ENCODE results near the gene ABCB8.
"Not testable (repeated sequence)": the region's sequence is repeated elsewhere in the genome, so short reads cannot be mapped to it uniquely, and the experiment has no call there.

ABCB8 gene

GRCh38 chr7:151011616-151012015 lies 16.6 kb upstream of the ABCB8 start:
- DNase-seq; in situ Hi-C loops (cut with HindIII; ENCODE audit: low pct_ligation_motif_present, low pct_unique_long_range_greater_than_20kb, low sequenced_read_pairs): not testable (repeated sequence)

GRCh38 chr7:151012031-151012692 lies 16.1 kb upstream of the ABCB8 start:
- no peak for DNase-seq
- in situ Hi-C loops (cut with HindIII; ENCODE audit: low pct_ligation_motif_present, low pct_unique_long_range_greater_than_20kb, low sequenced_read_pairs) = no loop called here

DNA sequence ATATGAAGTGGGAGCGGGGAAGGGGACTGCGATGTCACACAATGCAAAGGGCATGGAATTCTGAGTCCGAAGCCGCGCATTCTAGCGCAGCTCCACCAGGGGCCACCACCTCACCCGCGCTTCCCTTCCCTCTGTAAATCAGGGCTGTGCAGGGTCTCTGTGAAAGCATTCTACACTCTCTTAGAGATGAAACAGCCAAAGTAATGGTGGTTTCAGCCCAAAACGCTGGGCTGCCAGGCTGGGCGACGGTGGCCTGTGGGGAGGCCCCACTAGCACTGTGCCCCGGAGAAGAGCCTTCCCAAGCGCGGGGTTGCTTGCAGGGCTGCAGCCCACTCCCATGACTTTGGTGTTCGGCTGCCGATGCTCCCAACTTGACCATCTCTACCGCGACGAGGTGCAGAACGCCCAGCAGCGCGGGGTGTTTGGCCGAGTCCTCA lies 15.3 kb upstream of the ABCB8 start:
- in situ Hi-C loops (cut with HindIII; ENCODE audit: low pct_ligation_motif_present, low pct_unique_long_range_greater_than_20kb, low sequenced_read_pairs) = no loop called here
- peak; percentile 48 for DNase-seq

GRCh38 chr7:151013356-151013732 lies 14.9 kb upstream of the ABCB8 start:
- in situ Hi-C loops (cut with HindIII; ENCODE audit: low pct_ligation_motif_present, low pct_unique_long_range_greater_than_20kb, low sequenced_read_pairs) = no loop called here
- DNase-seq = no peak

DNA sequence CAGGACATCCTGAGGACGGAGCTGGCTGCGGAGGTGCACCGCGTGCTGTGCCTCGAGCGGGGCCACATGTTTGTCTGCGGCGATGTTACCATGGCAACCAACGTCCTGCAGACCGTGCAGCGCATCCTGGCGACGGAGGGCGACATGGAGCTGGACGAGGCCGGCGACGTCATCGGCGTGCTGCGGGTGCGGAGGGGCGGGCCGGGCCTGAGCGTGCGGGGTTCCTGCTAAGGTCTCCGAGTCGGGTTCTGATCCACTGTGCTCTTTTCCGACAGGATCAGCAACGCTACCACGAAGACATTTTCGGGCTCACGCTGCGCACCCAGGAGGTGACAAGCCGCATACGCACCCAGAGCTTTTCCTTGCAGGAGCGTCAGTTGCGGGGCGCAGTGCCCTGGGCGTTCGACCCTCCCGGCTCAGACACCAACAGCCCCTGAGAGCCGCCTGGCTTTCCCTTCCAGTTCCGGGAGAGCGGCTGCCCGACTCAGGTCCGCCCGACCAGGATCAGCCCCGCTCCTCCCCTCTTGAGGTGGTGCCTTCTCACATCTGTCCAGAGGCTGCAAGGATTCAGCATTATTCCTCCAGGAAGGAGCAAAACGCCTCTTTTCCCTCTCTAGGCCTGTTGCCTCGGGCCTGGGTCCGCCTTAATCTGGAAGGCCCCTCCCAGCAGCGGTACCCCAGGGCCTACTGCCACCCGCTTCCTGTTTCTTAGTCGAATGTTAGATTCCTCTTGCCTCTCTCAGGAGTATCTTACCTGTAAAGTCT lies 14.3 kb upstream of the ABCB8 start:
- DNase-seq = no peak
- in situ Hi-C loops (cut with HindIII; ENCODE audit: low pct_ligation_motif_present, low pct_unique_long_range_greater_than_20kb, low sequenced_read_pairs) = no loop called here

DNA sequence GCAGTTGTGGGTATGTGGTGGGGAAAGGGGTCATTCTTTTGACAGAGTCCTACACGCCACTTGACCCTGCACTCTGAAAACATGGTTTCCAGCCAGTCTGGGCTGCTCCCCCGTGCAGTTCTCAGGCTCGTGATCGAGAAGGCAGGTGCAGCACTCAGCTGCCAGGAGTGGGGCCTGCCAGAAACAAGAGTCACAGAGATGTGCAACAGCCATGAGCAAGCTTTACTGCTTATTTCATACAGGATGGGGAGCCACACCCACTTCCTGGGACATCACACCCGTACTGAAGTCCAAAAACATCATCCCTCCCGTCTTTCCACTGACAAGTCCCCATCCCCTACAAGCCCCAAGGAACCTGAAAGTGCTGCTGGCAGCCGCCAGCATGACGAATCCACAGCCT lies 13.3 kb upstream of the ABCB8 start:
- DNase-seq = no peak
- in situ Hi-C loops (cut with HindIII; ENCODE audit: low pct_ligation_motif_present, low pct_unique_long_range_greater_than_20kb, low sequenced_read_pairs) = no loop called here

DNA sequence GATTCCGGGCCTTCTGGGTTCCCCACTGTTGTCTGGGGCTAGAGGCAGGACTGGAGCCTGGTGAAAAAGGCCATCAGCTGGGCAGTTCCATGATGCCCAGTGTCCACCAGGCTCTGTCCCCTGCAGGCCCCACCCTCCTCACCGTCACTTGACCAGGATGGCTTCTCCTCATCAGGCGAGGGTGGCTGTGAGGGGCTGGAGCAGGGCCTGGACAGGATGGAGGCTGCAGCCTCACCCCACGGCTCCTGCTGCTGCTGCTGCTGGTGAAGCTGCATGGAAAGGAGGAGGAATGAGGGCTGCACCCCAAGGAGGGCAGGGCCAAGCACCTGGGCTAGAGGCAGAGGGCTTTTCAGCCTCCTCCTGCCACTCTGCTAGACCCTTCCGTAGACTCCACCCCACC lies 12.3 kb upstream of the ABCB8 start:
- no peak for DNase-seq
- in situ Hi-C loops (cut with HindIII; ENCODE audit: low pct_ligation_motif_present, low pct_unique_long_range_greater_than_20kb, low sequenced_read_pairs) = no loop called here

- no peak for DNase-seq
- in situ Hi-C loops (cut with HindIII; ENCODE audit: low pct_ligation_motif_present, low pct_unique_long_range_greater_than_20kb, low sequenced_read_pairs) = no loop called here
Observed at GRCh38 chr7:151016505-151016904, 11.7 kb upstream of the ABCB8 start.

DNA sequence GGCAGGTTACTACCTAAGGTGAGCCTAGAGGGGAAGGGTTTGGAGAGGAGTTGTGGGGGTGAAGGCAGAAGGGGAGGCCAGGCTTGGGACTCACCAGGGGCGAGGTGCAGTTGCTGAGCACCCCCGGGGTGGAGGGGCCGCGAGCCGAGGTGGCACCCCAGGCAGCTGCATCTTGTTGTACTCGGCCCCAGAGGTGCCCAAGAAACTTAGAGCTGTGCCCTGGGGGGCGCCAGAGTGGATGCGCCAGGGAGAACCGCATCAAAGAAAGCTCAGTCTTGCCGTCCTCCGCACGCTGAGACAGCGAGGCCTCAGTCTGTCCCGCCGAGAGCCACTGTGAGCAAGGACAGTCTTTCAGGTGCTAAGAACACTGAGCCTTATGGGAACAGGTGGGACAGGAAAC lies 11.3 kb upstream of the ABCB8 start:
- in situ Hi-C loops (cut with HindIII; ENCODE audit: low pct_ligation_motif_present, low pct_unique_long_range_greater_than_20kb, low sequenced_read_pairs) = no loop called here
- no peak for DNase-seq

GRCh38 chr7:151017370-151017952 lies 10.8 kb upstream of the ABCB8 start:
- DNase-seq = no peak
- in situ Hi-C loops (cut with HindIII; ENCODE audit: low pct_ligation_motif_present, low pct_unique_long_range_greater_than_20kb, low sequenced_read_pairs) = no loop called here

- in situ Hi-C loops (cut with HindIII; ENCODE audit: low pct_ligation_motif_present, low pct_unique_long_range_greater_than_20kb, low sequenced_read_pairs) = no loop called here
- DNase-seq = peak; percentile 68
Observed at GRCh38 chr7:151017953-151018420, 10.3 kb upstream of the ABCB8 start.

GRCh38 chr7:151018421-151019129 lies 9.7 kb upstream of the ABCB8 start:
- in situ Hi-C loops (cut with HindIII; ENCODE audit: low pct_ligation_motif_present, low pct_unique_long_range_greater_than_20kb, low sequenced_read_pairs) = no loop called here
- DNase-seq = no peak

- in situ Hi-C loops (cut with HindIII; ENCODE audit: low pct_ligation_motif_present, low pct_unique_long_range_greater_than_20kb, low sequenced_read_pairs) = no loop called here
- DNase-seq = no peak
Observed at GRCh38 chr7:151019130-151019447, 9.2 kb upstream of the ABCB8 start.

- in situ Hi-C loops (cut with HindIII; ENCODE audit: low pct_ligation_motif_present, low pct_unique_long_range_greater_than_20kb, low sequenced_read_pairs) = no loop called here
- no peak for DNase-seq
Observed at GRCh38 chr7:151020231-151020630, 8.0 kb upstream of the ABCB8 start.

- in situ Hi-C loops (cut with HindIII; ENCODE audit: low pct_ligation_motif_present, low pct_unique_long_range_greater_than_20kb, low sequenced_read_pairs) = no loop called here
- DNase-seq = no peak
Observed at GRCh38 chr7:151023232-151023631, 5.0 kb upstream of the ABCB8 start.

- in situ Hi-C loops (cut with HindIII; ENCODE audit: low pct_ligation_motif_present, low pct_unique_long_range_greater_than_20kb, low sequenced_read_pairs) = no loop called here
- DNase-seq = no peak
Observed at GRCh38 chr7:151024435-151025056, 3.7 kb upstream of the ABCB8 start, which contains the start of gene ATG9B. ATG9B (minus strand) TSS chr7:151024494; CDS start chr7:151024423, 71 bp downstream.

DNA sequence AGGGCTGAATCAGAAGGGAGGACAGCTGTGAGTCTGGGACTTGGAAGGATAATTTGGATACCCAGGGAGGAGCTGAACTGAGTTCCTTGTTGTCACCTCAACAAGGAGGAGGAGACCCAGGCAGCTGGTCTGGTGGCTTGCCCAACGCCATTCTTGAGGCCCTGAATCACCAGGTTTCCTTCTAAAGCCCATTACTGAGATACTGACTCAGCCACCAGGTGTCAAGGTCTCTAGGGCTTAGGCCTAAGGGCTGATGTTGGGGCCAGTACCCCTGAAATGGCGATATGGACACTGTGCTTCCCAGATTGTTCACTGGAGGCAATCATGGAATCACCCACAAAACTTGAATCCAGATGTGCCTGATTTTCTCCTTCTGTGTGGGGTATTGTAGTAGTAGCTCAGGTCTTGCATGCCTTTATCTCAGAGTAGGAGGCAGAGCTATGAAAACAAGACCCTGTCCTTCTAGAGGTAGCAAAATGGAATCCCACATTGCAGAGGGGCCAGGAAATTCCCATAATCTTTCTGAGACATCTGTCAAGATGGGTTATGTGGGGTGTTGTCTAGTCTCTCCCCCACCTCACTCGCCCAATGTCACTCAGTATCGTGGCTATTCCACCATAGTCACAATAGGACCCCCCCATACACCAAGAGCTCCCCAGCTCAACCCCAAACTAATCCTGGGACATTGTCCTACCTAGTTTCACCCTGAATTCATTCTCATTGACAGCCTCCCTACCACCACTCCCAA lies 2.2 kb upstream of the ABCB8 start:
- in situ Hi-C loops (cut with HindIII; ENCODE audit: low pct_ligation_motif_present, low pct_unique_long_range_greater_than_20kb, low sequenced_read_pairs) = no loop called here

More for the DNA sequence above, 2.2 kb upstream of the ABCB8 start:
- peak; percentile 55 for DNase-seq

Measured in ACHN (cell line).